ENCODE measurements around the gene TRUB2. TPM values are rescaled to one million over a fixed set of nuclear protein-coding genes. Genes with fewer than 3 reads are reported as not detected.

TRUB2 gene
- total and polyA plus RNA-seq, 12 donors = 18.0 to 50.3 (median 41.5) TPM

- ATAC-seq = no peak
- TF ChIP-seq, protein P1, sequence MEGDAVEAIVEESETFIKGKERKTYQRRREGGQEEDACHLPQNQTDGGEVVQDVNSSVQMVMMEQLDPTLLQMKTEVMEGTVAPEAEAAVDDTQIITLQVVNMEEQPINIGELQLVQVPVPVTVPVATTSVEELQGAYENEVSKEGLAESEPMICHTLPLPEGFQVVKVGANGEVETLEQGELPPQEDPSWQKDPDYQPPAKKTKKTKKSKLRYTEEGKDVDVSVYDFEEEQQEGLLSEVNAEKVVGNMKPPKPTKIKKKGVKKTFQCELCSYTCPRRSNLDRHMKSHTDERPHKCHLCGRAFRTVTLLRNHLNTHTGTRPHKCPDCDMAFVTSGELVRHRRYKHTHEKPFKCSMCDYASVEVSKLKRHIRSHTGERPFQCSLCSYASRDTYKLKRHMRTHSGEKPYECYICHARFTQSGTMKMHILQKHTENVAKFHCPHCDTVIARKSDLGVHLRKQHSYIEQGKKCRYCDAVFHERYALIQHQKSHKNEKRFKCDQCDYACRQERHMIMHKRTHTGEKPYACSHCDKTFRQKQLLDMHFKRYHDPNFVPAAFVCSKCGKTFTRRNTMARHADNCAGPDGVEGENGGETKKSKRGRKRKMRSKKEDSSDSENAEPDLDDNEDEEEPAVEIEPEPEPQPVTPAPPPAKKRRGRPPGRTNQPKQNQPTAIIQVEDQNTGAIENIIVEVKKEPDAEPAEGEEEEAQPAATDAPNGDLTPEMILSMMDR (IDR thresholded peaks at IDR 0.05) = no peak
- Histone ChIP-seq H3K36me3 (peaks cover 0 to 100% (median 57%) of the 10 kb centered on the region in 9 donors), H3K9me3 (no peaks in the 10 kb centered on the region), H3K27me3 (no peaks in the 10 kb centered on the region), H3K4me3 (no peak overlapping the region), H3K27ac (no peak overlapping the region), H3K4me1 (no peaks in the 10 kb centered on the region)
- 83 to 90% methylated on average over 10 of the region's 10 CpGs for WGBS, 2 donors
- DNase-seq = no peak
- intact Hi-C loops (cut with DNase I) = no loop called here
Measured at GRCh38 chr9:128265348-128265847, 56.8 kb downstream of the TRUB2 start.

- no peaks in the 10 kb centered on the region for H3K9me3 ChIP-seq
- intact Hi-C loops (cut with DNase I) = no loop called here
- no peaks in the 10 kb centered on the region for H3K27me3 ChIP-seq
- DNase-seq (no peak), ATAC-seq (no peak)
- 81 to 82% methylated on average over 4 of the region's 4 CpGs for WGBS, 2 donors
- no peak overlapping the region for H3K27ac ChIP-seq
- TF ChIP-seq, protein P1 (IDR thresholded peaks at IDR 0.05) = no peak
- H3K4me3 ChIP-seq = no peak overlapping the region
- H3K36me3 ChIP-seq = peaks cover 2 to 100% (median 75%) of the 10 kb centered on the region in 9 donors
- H3K4me1 ChIP-seq = no peaks in the 10 kb centered on the region
Measured at GRCh38 chr9:128262687-128263086, 59.6 kb downstream of the TRUB2 start.

GRCh38 chr9:128260340-128260739 lies 61.9 kb downstream of the TRUB2 start:
- Histone ChIP-seq H3K4me3 (no peak overlapping the region), H3K36me3 (peaks cover 4 to 100% (median 65%) of the 10 kb centered on the region in 9 donors), H3K27ac (no peak overlapping the region), H3K27me3 (no peaks in the 10 kb centered on the region), H3K9me3 (no peaks in the 10 kb centered on the region), H3K4me1 (no peaks in the 10 kb centered on the region)
- intact Hi-C loops (cut with DNase I) = no loop called here
- ATAC-seq (no peak), DNase-seq (no peak)
- TF ChIP-seq, protein P1 (IDR thresholded peaks at IDR 0.05) = no peak
- 96 to 99% methylated on average over 17 of the region's 17 CpGs for WGBS, 2 donors

- TF ChIP-seq, protein P1 (IDR thresholded peaks at IDR 0.05) = no peak
- Histone ChIP-seq H3K27ac (no peak overlapping the region), H3K9me3 (no peaks in the 10 kb centered on the region), H3K36me3 (peaks cover 4 to 88% (median 58%) of the 10 kb centered on the region in 9 donors), H3K4me1 (no peaks in the 10 kb centered on the region), H3K27me3 (no peaks in the 10 kb centered on the region), H3K4me3 (no peak overlapping the region)
- no peak for DNase-seq
- ATAC-seq = no peak
- WGBS, 2 donors = 80 to 91% methylated on average over 8 to 9 of the region's 9 CpGs
- intact Hi-C loops (cut with DNase I) = no loop called here
Measured at GRCh38 chr9:128259156-128259555, 63.1 kb downstream of the TRUB2 start.
